ENCODE data around the gene CELSR2.

Gene CELSR2

GRCh38 chr1:109263597-109264378, 14.4 kb downstream of the CELSR2 start:
- TF ChIP-seq POLR2A (IDR thresholded peaks at IDR 0.05; ENCODE audit: low read depth, low read length) (no peak), TAF1 (IDR thresholded peaks at IDR 0.05; ENCODE audit: low read depth, low read length) (no peak), POU2F2 (IDR thresholded peaks at IDR 0.05; ENCODE audit: low read depth, low read length) (no peak), POLR2AphosphoS5 (IDR thresholded peaks at IDR 0.05; ENCODE audit: low read depth, low read length) (no peak), SPI1 (IDR thresholded peaks at IDR 0.05; ENCODE audit: low read depth, low read length) (no peak)
- FAIRE-seq = peak; percentile 72

GRCh38 chr1:109264379-109264755, 15.0 kb downstream of the CELSR2 start:
- FAIRE-seq = no peak
- DNase-seq (ENCODE audit: insufficient read length, low spot score) = no peak
- TF ChIP-seq SPI1 (IDR thresholded peaks at IDR 0.05; ENCODE audit: low read depth, low read length) = no peak

More at GRCh38 chr1:109263597-109264378, 14.4 kb downstream of the CELSR2 start:
- DNase-seq (ENCODE audit: insufficient read length, low spot score) = peak; percentile 82

GRCh38 chr1:109265016-109265415, 15.7 kb downstream of the CELSR2 start:
- no peak for DNase-seq (ENCODE audit: insufficient read length, low spot score)
- no peak for FAIRE-seq
- TF ChIP-seq SPI1 (IDR thresholded peaks at IDR 0.05; ENCODE audit: low read depth, low read length) = no peak
- no peak for TF ChIP-seq POLR2A (IDR thresholded peaks at IDR 0.05; ENCODE audit: low read depth, low read length)
- TF ChIP-seq PAX5 (IDR thresholded peaks at IDR 0.05; ENCODE audit: insufficient read depth, low read length, severe bottlenecking) = no peak
- TF ChIP-seq TAF1 (IDR thresholded peaks at IDR 0.05; ENCODE audit: low read depth, low read length) = no peak
- TF ChIP-seq POLR2AphosphoS5 (IDR thresholded peaks at IDR 0.05; ENCODE audit: low read depth, low read length) = no peak
- TF ChIP-seq POU2F2 (IDR thresholded peaks at IDR 0.05; ENCODE audit: low read depth, low read length) = no peak

GRCh38 chr1:109265741-109266330, 16.5 kb downstream of the CELSR2 start:
- FAIRE-seq (no peak), DNase-seq (ENCODE audit: insufficient read length, low spot score) (no peak)
- TF ChIP-seq PAX5 (IDR thresholded peaks at IDR 0.05; ENCODE audit: insufficient read depth, low read length, severe bottlenecking) (no peak), TAF1 (IDR thresholded peaks at IDR 0.05; ENCODE audit: low read depth, low read length) (no peak), SPI1 (IDR thresholded peaks at IDR 0.05; ENCODE audit: low read depth, low read length) (no peak), POLR2AphosphoS5 (IDR thresholded peaks at IDR 0.05; ENCODE audit: low read depth, low read length) (no peak), POLR2A (IDR thresholded peaks at IDR 0.05; ENCODE audit: low read depth, low read length) (no peak), POU2F2 (IDR thresholded peaks at IDR 0.05; ENCODE audit: low read depth, low read length) (no peak)

GRCh38 chr1:109266965-109267364, 17.6 kb downstream of the CELSR2 start:
- no peak for TF ChIP-seq POLR2AphosphoS5 (IDR thresholded peaks at IDR 0.05; ENCODE audit: low read depth, low read length)
- FAIRE-seq (no peak), DNase-seq (ENCODE audit: insufficient read length, low spot score) (no peak)

GRCh38 chr1:109267743-109268300, 18.5 kb downstream of the CELSR2 start:
- FAIRE-seq (no peak), DNase-seq (ENCODE audit: insufficient read length, low spot score) (no peak)
- TF ChIP-seq TAF1 (IDR thresholded peaks at IDR 0.05; ENCODE audit: low read depth, low read length) = no peak
- TF ChIP-seq POU2F2 (IDR thresholded peaks at IDR 0.05; ENCODE audit: low read depth, low read length) = no peak
- no peak for TF ChIP-seq PAX5 (IDR thresholded peaks at IDR 0.05; ENCODE audit: insufficient read depth, low read length, severe bottlenecking)
- no peak for TF ChIP-seq SPI1 (IDR thresholded peaks at IDR 0.05; ENCODE audit: low read depth, low read length)
- TF ChIP-seq POLR2AphosphoS5 (IDR thresholded peaks at IDR 0.05; ENCODE audit: low read depth, low read length) = no peak
- TF ChIP-seq POLR2A (IDR thresholded peaks at IDR 0.05; ENCODE audit: low read depth, low read length) = no peak

GRCh38 chr1:109268431-109269211, 19.3 kb downstream of the CELSR2 start:
- DNase-seq (ENCODE audit: insufficient read length, low spot score) = no peak
- no peak for FAIRE-seq
- TF ChIP-seq TAF1 (IDR thresholded peaks at IDR 0.05; ENCODE audit: low read depth, low read length) = no peak
- no peak for TF ChIP-seq POLR2AphosphoS5 (IDR thresholded peaks at IDR 0.05; ENCODE audit: low read depth, low read length)
- TF ChIP-seq PAX5 (IDR thresholded peaks at IDR 0.05; ENCODE audit: insufficient read depth, low read length, severe bottlenecking) = no peak
- TF ChIP-seq POU2F2 (IDR thresholded peaks at IDR 0.05; ENCODE audit: low read depth, low read length) = no peak
- TF ChIP-seq SPI1 (IDR thresholded peaks at IDR 0.05; ENCODE audit: low read depth, low read length) = no peak
- TF ChIP-seq POLR2A (IDR thresholded peaks at IDR 0.05; ENCODE audit: low read depth, low read length) = no peak

- TF ChIP-seq POLR2AphosphoS5 (IDR thresholded peaks at IDR 0.05; ENCODE audit: low read depth, low read length) (no peak), TAF1 (IDR thresholded peaks at IDR 0.05; ENCODE audit: low read depth, low read length) (no peak), POU2F2 (IDR thresholded peaks at IDR 0.05; ENCODE audit: low read depth, low read length) (no peak), SPI1 (IDR thresholded peaks at IDR 0.05; ENCODE audit: low read depth, low read length) (no peak), POLR2A (IDR thresholded peaks at IDR 0.05; ENCODE audit: low read depth, low read length) (no peak), PAX5 (IDR thresholded peaks at IDR 0.05; ENCODE audit: insufficient read depth, low read length, severe bottlenecking) (no peak)
- DNase-seq (ENCODE audit: insufficient read length, low spot score) = no peak
- FAIRE-seq = no peak
Measured at GRCh38 chr1:109269212-109269980, 20.1 kb downstream of the CELSR2 start.

Measured in GM12891 (cell line).